ENCODE measurements around the gene ZG16.

DNA sequence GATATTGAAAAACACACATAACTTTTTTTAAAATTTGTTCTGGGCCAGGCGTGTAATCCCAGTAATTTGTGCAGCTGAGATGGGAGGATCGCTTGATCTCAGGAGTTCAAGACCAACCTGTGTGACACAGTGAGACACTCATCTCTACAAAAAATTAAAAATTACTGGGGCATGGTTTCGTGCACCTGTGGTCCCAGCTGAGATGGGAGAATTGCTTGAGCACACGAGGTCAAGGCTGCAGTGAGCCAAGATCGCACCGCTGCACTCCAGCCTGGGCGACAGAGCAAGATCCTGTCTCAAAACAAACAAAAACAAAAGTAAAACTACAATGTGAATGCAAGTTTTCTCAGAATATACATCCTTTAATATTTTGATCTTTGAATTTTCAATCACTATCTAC is 47.4 kb upstream of the ZG16 start:
- no peak for TF ChIP-seq POLR2AphosphoS5 (IDR thresholded peaks at IDR 0.05; ENCODE audit: low read depth, low read length)
- TF ChIP-seq SIN3A (IDR thresholded peaks at IDR 0.05; ENCODE audit: borderline replicate concordance, insufficient read depth, low read length), result no peak
